Measurements from ENCODE around the gene LEUTX.
"Not testable (repeated sequence)": the region's sequence is repeated elsewhere in the genome, so short reads cannot be mapped to it uniquely, and the experiment has no call there.

Gene LEUTX

GRCh38 chr19:39780894-39781293 is 2.2 kb downstream of the LEUTX start:
- no peak for DNase-seq (ENCODE audit: low read depth, low spot score)

- no peak for DNase-seq (ENCODE audit: low read depth, low spot score)
These were observed 9.6 kb downstream of the LEUTX start for GRCh38 chr19:39788244-39788643.

GRCh38 chr19:39792999-39793546 is 14.4 kb downstream of the LEUTX start:
- DNase-seq (ENCODE audit: low read depth, low spot score) = peak; percentile 87

GRCh38 chr19:39795001-39795400 is 16.3 kb downstream of the LEUTX start:
- DNase-seq (ENCODE audit: low read depth, low spot score) = no peak

- no peak for DNase-seq (ENCODE audit: low read depth, low spot score)
These were observed 17.4 kb downstream of the LEUTX start for GRCh38 chr19:39796000-39796498.

- DNase-seq (ENCODE audit: low read depth, low spot score) = no peak
These were observed 18.4 kb downstream of the LEUTX start for GRCh38 chr19:39797083-39797482.

DNA sequence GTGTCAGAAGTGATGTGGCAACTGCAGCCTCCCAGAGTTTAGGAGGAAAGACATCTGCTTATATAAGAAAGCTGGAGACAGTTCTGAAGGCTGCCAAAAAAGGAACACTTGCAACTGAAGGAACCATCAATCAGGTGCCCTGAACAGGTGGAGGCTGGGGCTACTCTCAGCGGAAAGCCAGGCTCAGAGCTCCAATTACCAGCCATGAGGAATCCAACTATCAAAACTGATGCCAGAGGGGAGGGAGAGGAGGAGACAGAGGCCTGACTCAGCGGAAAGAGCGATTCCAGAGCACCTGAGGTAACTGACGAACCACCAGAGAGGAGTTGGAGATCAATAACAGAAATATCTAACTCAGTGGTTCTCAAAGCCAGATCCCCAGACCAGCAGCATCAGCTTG is 24.3 kb downstream of the LEUTX start:
- peak; percentile 30 for DNase-seq (ENCODE audit: low read depth, low spot score)

- DNase-seq (ENCODE audit: low read depth, low spot score) = no peak
These were observed 26.4 kb downstream of the LEUTX start for GRCh38 chr19:39805104-39805503.

DNA sequence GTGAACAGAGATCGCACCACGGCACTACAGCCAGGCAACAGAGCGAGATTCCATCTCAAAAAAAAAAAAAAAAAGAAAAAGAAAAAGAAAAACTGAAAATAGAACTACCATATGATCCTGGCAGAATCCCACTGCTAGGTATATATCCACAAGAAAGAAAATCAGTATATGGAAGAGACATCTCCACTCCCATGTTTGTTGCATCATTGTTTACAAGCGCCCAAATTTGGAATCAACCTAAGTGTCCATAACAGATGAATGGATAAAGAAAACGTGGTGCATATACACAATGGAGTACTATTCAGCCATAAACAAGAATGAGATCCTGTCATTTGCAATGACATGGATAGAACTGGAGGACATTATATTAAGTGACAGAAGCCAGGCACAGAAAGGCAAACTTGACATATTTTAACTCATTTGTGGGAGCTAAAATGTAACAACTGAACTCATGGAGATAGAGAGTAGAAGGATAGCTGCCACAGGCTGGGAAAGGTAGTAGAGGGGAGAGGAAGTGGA is 29.3 kb downstream of the LEUTX start:
- DNase-seq (ENCODE audit: low read depth, low spot score) = no peak

DNA sequence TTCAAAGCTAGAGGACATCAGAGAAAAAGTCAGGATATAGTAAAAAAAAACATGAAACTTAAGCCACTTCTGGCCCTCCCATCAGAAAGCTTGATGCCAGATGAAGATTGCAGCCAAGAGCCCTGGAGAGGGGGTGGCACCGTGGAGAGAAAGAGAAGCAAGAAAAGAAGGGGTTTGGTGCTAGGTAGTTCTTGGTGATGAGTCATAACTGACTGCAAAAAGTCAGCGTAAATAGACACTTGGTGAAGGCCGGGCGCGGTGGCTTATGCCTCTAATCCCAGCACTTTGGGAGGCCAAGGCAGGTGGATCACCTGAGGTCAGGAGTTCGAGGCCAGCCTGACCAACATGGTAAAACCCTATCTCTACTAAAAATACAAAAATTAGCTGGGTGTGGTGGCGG is 30.0 kb downstream of the LEUTX start:
- not testable (repeated sequence) for DNase-seq (ENCODE audit: low read depth, low spot score)

DNA sequence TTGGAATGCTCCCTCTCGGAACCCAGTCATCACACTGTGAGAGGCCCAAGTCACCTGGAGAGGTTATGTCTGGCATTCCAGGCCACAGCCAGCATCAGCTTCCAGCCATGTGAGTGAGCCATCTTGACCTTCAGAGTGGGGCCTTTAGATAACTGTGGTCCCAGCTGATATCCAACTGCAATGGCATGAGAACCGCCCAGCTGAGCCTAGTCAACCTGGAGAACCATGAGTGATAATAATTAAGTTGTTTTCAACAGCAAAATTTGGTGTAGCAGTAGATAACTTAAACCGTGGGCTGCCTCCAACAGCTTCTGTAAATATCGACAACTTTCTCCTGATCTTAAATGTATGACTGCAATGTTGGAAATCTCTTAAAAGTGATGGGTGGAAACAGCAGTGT is 30.7 kb downstream of the LEUTX start:
- DNase-seq (ENCODE audit: low read depth, low spot score) = no peak

DNA sequence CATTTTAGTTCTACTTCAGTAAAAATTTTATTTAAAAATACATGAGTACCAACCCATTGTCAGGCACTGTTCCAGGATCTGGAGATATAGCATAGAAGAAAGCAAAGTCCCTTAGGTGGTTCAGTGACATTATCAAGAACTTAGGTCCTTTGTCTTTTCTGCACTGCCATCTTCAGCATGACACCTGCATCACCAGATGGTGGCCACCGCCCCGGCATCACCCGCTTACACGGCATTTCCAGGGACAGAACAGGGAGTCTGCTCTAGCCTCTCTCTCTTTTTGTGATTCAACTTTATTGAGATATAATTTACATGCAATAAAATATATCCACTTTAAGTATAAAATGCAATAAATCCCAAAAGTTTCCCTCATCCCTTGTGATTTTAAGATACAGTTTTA is 31.8 kb downstream of the LEUTX start:
- DNase-seq (ENCODE audit: low read depth, low spot score) = no peak

DNA sequence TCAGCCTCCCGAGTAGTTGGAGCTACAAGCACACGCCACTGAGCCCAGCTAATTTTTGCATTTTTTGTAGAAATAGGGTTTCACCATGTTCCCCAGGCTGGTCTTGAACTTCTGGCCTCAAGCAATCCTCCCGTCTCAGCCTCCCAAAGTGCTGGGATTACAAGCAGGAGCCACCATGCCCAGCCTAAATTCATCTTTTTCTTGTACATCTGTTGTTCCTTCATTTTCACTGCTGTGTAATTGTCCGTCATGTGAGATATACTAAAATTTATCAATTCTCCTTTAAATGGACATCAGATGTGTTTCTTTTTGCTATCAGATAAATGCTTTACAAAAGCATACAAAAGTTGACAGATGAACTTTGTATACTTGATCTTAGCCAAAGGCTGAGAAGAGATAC is 32.4 kb downstream of the LEUTX start:
- no peak for DNase-seq (ENCODE audit: low read depth, low spot score)

GRCh38 chr19:39813264-39813993 is 34.8 kb downstream of the LEUTX start:
- no peak for DNase-seq (ENCODE audit: low read depth, low spot score)

- not testable (repeated sequence) for DNase-seq (ENCODE audit: low read depth, low spot score)
These were observed 35.5 kb downstream of the LEUTX start for GRCh38 chr19:39814111-39814510.

GRCh38 chr19:39814595-39814994 is 35.9 kb downstream of the LEUTX start:
- DNase-seq (ENCODE audit: low read depth, low spot score) = no peak

DNA sequence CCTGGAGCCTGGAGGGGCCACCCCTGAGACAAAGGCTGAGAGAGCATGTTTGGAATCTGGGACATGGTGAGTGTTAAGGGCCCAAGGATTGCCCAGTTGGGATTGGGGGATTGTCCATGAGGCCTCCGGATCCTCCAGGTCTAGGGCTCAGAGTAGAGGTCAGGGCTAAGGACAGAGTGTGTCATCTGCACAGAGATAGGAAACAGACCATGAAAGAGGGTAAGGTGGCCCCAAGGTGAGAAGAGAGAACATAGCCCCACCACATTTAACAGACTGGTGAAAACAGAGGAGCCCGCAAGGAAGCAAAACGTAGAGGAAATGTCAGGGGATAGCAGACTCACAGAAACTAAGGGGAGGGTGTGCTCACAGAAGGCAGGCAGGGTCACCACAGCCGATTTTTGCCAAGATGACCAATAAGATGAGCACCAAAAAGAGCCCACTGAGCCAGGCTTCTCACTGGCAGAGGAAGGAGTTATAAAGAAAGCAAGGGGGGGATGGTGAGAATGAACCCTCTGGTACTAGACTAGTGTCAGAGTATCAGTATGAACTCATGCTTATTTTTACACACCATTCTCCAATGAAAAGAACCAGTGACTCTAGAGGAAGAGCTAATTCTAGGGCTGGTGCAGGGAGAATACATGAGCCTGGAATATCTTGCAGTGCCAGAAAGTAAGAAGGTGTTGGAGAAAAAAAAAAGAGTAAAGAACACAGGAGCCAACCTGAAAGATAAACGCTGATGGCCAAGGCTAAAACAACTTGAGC is 37.8 kb downstream of the LEUTX start:
- DNase-seq (ENCODE audit: low read depth, low spot score) = no peak

DNA sequence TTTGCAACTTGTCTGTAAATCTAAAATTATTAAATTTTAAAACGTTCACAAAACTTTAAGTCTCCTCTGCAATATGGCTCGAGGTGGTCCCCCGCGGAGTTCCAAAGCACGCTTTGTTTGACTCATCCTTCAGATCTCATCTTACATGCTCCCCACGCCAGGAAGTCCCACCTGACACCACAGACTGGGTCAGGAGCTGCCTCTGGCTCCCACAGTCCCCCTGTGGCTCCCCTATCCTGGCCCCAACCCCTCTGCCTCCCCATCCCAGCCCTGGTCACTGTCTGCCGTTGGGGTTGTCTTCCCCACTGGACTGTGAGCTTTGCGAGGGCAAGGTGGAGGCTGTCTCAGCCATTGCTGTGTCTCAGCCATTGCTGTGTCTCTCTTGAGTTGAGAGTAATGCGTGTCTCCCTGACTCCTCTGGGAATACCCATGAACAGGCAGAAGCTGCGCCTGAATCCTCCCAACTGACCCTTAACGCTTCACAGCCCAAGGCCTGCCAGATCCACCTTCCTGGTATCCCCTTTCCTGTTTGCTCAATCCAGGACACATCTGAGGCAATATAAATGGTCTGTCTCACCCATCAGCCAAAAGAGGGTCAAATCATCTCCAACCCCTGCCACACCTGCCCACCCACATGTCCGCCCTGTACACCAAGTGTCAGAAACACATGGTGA is 39.4 kb downstream of the LEUTX start:
- DNase-seq (ENCODE audit: low read depth, low spot score) = no peak

DNA sequence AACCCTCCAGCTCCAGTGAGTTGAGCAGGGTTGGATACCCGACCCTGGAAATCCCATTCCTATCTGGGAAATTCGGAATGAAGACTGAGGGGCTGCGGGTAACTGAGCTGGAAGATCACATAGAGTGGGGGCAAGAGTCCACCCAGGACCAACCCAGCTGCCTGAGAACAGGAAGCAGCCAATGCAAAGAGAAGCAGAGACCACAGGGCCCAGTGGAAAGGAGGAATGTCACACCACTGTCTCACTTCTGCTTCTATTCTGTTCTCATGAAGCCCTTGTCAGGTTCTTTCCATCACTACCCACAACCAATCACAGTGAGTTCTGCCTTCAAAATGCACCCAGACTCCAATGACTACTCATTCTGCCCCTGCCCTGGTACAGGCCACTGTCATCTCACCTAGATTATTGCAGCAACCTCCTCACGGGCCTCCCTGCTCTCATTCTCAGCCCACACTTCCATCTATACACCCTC is 40.0 kb downstream of the LEUTX start:
- DNase-seq (ENCODE audit: low read depth, low spot score) = no peak

GRCh38 chr19:39819786-39820185 is 41.1 kb downstream of the LEUTX start:
- DNase-seq (ENCODE audit: low read depth, low spot score) = no peak

DNA sequence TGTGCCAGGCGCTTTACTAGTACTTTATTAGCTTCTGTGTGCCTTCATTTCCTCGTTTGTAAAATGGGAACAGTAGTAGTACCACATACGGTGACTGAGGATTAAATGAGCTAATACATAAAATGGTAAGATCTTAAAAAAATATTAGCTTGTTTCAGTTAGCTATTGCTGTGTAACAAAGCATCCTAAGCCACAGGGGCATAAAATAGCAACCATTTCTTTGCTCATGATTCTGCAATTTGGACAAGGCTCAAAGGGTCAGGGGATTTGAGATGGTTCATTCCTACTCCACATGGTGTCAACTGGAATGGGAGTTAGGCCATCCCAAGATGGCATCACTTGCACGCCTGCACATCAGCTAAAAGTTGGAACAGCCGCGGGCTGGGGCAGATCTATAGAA is 42.0 kb downstream of the LEUTX start:
- no peak for DNase-seq (ENCODE audit: low read depth, low spot score)

GRCh38 chr19:39823686-39824085 is 45.0 kb downstream of the LEUTX start:
- DNase-seq (ENCODE audit: low read depth, low spot score) = no peak

All from ELF-1 (cell line).